CD4-positive, alpha-beta T cell (primary cell): Measurements from ENCODE around the gene CATSPER4. TPM values are rescaled to one million over a fixed set of nuclear protein-coding genes. Genes with fewer than 3 reads are reported as not detected.
A peak's percentile ranks its signal among the peaks of the same experiment; 100 is the strongest.

Source experiments
- ATAC-seq: fragments of 200-7000 bp; cut with Tn5 transposase; one replicate; pipeline ENCODE4 v1.10.0; 2022; ENCODE audit warnings: mild to moderate bottlenecking; ENCODE audit not compliant: poor library complexity
- CTCF ChIA-PET: fragments of 350-600 bp; sonication (Branson Sonifier 250); formaldehyde crosslinking; loops from one replicate; lab custom pipeline; 2021; ENCODE audit warnings: antibody characterized with exemption, inconsistent platforms; lab: Charles Lee
- POLR2A ChIA-PET: fragments of 350-600 bp; sonication (Branson Sonifier 250); formaldehyde crosslinking; loops from one replicate; lab custom pipeline; 2021; ENCODE audit warnings: antibody characterized with exemption, inconsistent platforms; lab: Charles Lee
- DNase-seq, 14 experiments: peaks; one replicate each; pipeline ENCODE4 v3.0.0-alpha.2; 2013 to 2020; ENCODE audit warnings: mixed read lengths in 2 of 14
- H3K27ac ChIP-seq, 2 donors: one replicate each; pipeline versions ENCODE4 v1.5.1 to v1.7.0; 2013; ENCODE audit warnings: low read length in 2 of 2, low read depth in 1 of 2, mild to moderate bottlenecking in 1 of 2
- H3K27me3 ChIP-seq, 2 experiments: 1 replicate in 1 of 2; 2 replicates in 1 of 2; pipeline versions ENCODE4 v1.6.1 to v1.7.0; 2013; ENCODE audit warnings: low read length in 2 of 2, control low read depth in 1 of 2, mild to moderate bottlenecking in 1 of 2, moderate library complexity in 1 of 2; ENCODE audit not compliant: insufficient read depth in 2 of 2, control insufficient read depth in 1 of 2
- H3K36me3 ChIP-seq: one replicate; pipeline ENCODE4 v1.6.1; 2013; ENCODE audit warnings: low read length, control low read depth; ENCODE audit not compliant: insufficient read depth
- H3K4me1 ChIP-seq: one replicate; pipeline ENCODE4 v1.6.1; 2013; ENCODE audit warnings: low read length, control low read depth; ENCODE audit not compliant: insufficient read depth
- H3K4me3 ChIP-seq: one replicate; pipeline ENCODE4 v1.5.1; 2013; ENCODE audit warnings: mild to moderate bottlenecking, low read length, moderate library complexity
- H3K9me3 ChIP-seq, 2 experiments: 1 replicate in 1 of 2; 2 replicates in 1 of 2; pipeline versions ENCODE4 v1.6.1 to v1.7.0; 2013; ENCODE audit warnings: low read length in 2 of 2, mild to moderate bottlenecking in 2 of 2, control low read depth in 1 of 2, moderate library complexity in 1 of 2; ENCODE audit not compliant: control insufficient read depth in 1 of 2, insufficient read depth in 1 of 2
- H3K27ac Mint-ChIP-seq: one replicate; pipeline ENCODE4 v1.8.0; 2020; ENCODE audit warnings: mixed read lengths
- H3K27me3 Mint-ChIP-seq: one replicate; pipeline ENCODE4 v1.8.0; 2021; ENCODE audit warnings: mixed read lengths
- H3K36me3 Mint-ChIP-seq: one replicate; pipeline ENCODE4 v1.8.0; 2021; ENCODE audit warnings: low read depth, mixed read lengths
- H3K4me1 Mint-ChIP-seq: one replicate; pipeline ENCODE4 v1.8.0; 2021; ENCODE audit warnings: low read depth, mixed read lengths
- H3K4me3 Mint-ChIP-seq: one replicate; pipeline ENCODE4 v1.8.0; 2020; ENCODE audit warnings: mild to moderate bottlenecking, mixed read lengths
- H3K9me3 Mint-ChIP-seq: one replicate; pipeline ENCODE4 v1.8.0; 2020; ENCODE audit warnings: mixed read lengths
- CTCF ChIP-seq: fragments of 200-600 bp; IDR thresholded peaks from one replicate; pipeline ENCODE4 v1.8.0; 2022; ENCODE audit warnings: antibody characterized with exemption, mild to moderate bottlenecking
- intact Hi-C, 2 experiments: fragments of 100-400 bp; cut with DNase I in 1 of 2; cut with micrococcal nuclease in 1 of 2; formaldehyde crosslinking; loops; one replicate each; pipeline versions ENCODE4 v1.15.1 to v1.9.0; 2023 to 2025; cut with DNase I, micrococcal nuclease
- total RNA-seq, 174 experiments: library from RNA in 2 of 174; stranded (reverse) in 2 of 174; gene quantifications; one replicate each; pipeline ENCODE4 v1.2.3 and lab custom pipeline; 2021 to 2026

The CATSPER4 gene
- total RNA-seq, 2 experiments from 2014 or later, result not detected

GRCh38 chr1:26169669-26170471 is 20.5 kb upstream of the CATSPER4 start, which contains the start of gene ZNF593:
Gene ZNF593 (plus strand): TSS chr1:26169908. CDS start chr1:26169984, 76 bp downstream.
- TF ChIP-seq CTCF, result peak; percentile 90
- Mint-ChIP-seq H3K9me3 (no peaks in the 10 kb centered on the region), H3K4me1 (peaks cover 12% of the 10 kb centered on the region), H3K27me3 (no peaks in the 10 kb centered on the region), H3K27ac (peak within 1 kb of the TSS; percentile 61), H3K4me3 (peak within 1 kb of the TSS; percentile 90), H3K36me3 (no peaks in the 10 kb centered on the region)
- ChIA-PET POLR2A (interaction anchor here (0.6 to 1.8 kb wide), 10 partner anchors 13 to 262 kb away, joined by 3 to 36 read pairs (median 4); partner anchors contain the start of genes CEP85 and DHDDS), CTCF (interaction anchor here (0.6 to 2.9 kb wide), 30 partner anchors 11 to 1888 kb away, joined by 3 to 50 read pairs (median 3); partner anchors contain the start of genes CATSPER4, CD52 and CEP85)
- Histone ChIP-seq H3K27ac (peak within 1 kb of the TSS; percentile 58 to 71), H3K27me3 (no peaks in the 10 kb centered on the region), H3K9me3 (no peaks in the 10 kb centered on the region), H3K36me3 (no peaks in the 10 kb centered on the region), H3K4me3 (peak within 1 kb of the TSS; percentile 85), H3K4me1 (peaks cover 26% of the 10 kb centered on the region)
- intact Hi-C loops, result loop anchor here (1.0 to 10.0 kb wide), 6 partner anchors 63 to 225 kb away; partner anchors contain the start of gene CEP85 (in 1 of the 2)
- DNase-seq (peak; percentile 61 to 91 (median 77)), ATAC-seq (peak; percentile 86)

GRCh38 chr1:26170472-26170821 is 20.0 kb upstream of the CATSPER4 start:
- no peaks in the 10 kb centered on the region for H3K27me3 ChIP-seq
- Mint-ChIP-seq H3K27me3 (no peaks in the 10 kb centered on the region), H3K36me3 (no peaks in the 10 kb centered on the region), H3K9me3 (no peaks in the 10 kb centered on the region), H3K4me3 (peak overlapping the region; percentile 90), H3K4me1 (peaks cover 12% of the 10 kb centered on the region), H3K27ac (peak overlapping the region; percentile 61)
- POLR2A ChIA-PET, result interaction anchor here (1.2 to 1.8 kb wide), 3 partner anchors 44 to 68 kb away, joined by 4 to 36 read pairs (median 6); partner anchors contain the start of gene CEP85
- peaks cover 26% of the 10 kb centered on the region for H3K4me1 ChIP-seq
- H3K36me3 ChIP-seq, result no peaks in the 10 kb centered on the region
- no peak for TF ChIP-seq CTCF
- CTCF ChIA-PET, result interaction anchor here (1.0 to 2.9 kb wide), 11 partner anchors 20 to 209 kb away, joined by 3 to 50 read pairs (median 5); partner anchors contain the start of genes CATSPER4 and CEP85
- no peak for ATAC-seq
- H3K9me3 ChIP-seq, result no peaks in the 10 kb centered on the region
- peak overlapping the region; percentile 85 for H3K4me3 ChIP-seq
- no peak for DNase-seq
- intact Hi-C loops, result no loop called here
- peak overlapping the region in 1 of 2 donors; percentile 58 for H3K27ac ChIP-seq

GRCh38 chr1:26171084-26172072 is 19.0 kb upstream of the CATSPER4 start, which contains the start of gene ZNF593OS:
Gene ZNF593OS (minus strand): TSS chr1:26171832. CDS start chr1:26171661, 171 bp downstream.
- H3K36me3 ChIP-seq, result no peaks in the 10 kb centered on the region
- no peaks in the 10 kb centered on the region for H3K9me3 ChIP-seq
- Mint-ChIP-seq H3K27me3 (no peaks in the 10 kb centered on the region), H3K4me1 (peaks cover 12% of the 10 kb centered on the region), H3K27ac (peak within 1 kb of the TSS; percentile 61), H3K36me3 (no peaks in the 10 kb centered on the region), H3K4me3 (peak within 1 kb of the TSS; percentile 90), H3K9me3 (no peaks in the 10 kb centered on the region)
- no peak within 1 kb of the TSS for H3K27ac ChIP-seq
- H3K4me1 ChIP-seq, result peaks cover 26% of the 10 kb centered on the region
- H3K4me3 ChIP-seq, result peak within 1 kb of the TSS; percentile 85
- ChIA-PET POLR2A (interaction anchor here (1.2 to 1.8 kb wide), 2 partner anchors 63 to 67 kb away, joined by 4 to 7 read pairs; partner anchors contain the start of gene CEP85), CTCF (interaction anchor here (0.8 to 3.2 kb wide), 3 partner anchors 63 to 66 kb away, joined by 4 to 50 read pairs (median 13); partner anchors contain the start of gene CEP85)
- ATAC-seq, result no peak
- no peak for TF ChIP-seq CTCF
- no peaks in the 10 kb centered on the region for H3K27me3 ChIP-seq
- intact Hi-C loops, result no loop called here
- DNase-seq, result no peak
